Trophoblast cell (in vitro differentiated cells and primary cell): ENCODE results near the gene SHE.

Experiments
- DNase-seq, 2 donors: peaks; one replicate each; pipeline ENCODE4 v3.0.0-alpha.2; 2016
- H2AFZ ChIP-seq: 2 replicates; pipeline ENCODE4 v1.6.1; 2013; ENCODE audit warnings: low read length, moderate library complexity, mild to moderate bottlenecking; ENCODE audit not compliant: insufficient read depth, poor library complexity
- H2AK5ac ChIP-seq: 2 replicates; pipeline ENCODE4 v1.6.1; 2013; ENCODE audit warnings: mild to moderate bottlenecking, low read length
- H2BK120ac ChIP-seq: 2 replicates; pipeline ENCODE4 v1.6.1; 2013; ENCODE audit warnings: low read length, mild to moderate bottlenecking, moderate library complexity; ENCODE audit not compliant: insufficient read depth, poor library complexity
- H2BK12ac ChIP-seq: 2 replicates; pipeline ENCODE4 v1.6.1; 2013; ENCODE audit warnings: mild to moderate bottlenecking, low read length, moderate library complexity
- H2BK5ac ChIP-seq: 2 replicates; pipeline ENCODE4 v1.6.1; 2013; ENCODE audit warnings: low read length, low read depth, moderate library complexity, mild to moderate bottlenecking; ENCODE audit not compliant: poor library complexity
- H3K14ac ChIP-seq: 2 replicates; pipeline ENCODE4 v1.6.1; 2013; ENCODE audit warnings: mild to moderate bottlenecking, low read length
- H3K18ac ChIP-seq: 2 replicates; pipeline ENCODE4 v1.6.1; 2013; ENCODE audit warnings: mild to moderate bottlenecking, low read length
- H3K23ac ChIP-seq: 2 replicates; pipeline ENCODE4 v1.6.1; 2013; ENCODE audit warnings: low read length
- H3K27ac ChIP-seq: 2 replicates; pipeline ENCODE4 v1.5.1; 2013; ENCODE audit warnings: low read depth, mild to moderate bottlenecking, inconsistent platforms, low read length, moderate library complexity
- H3K27me3 ChIP-seq: 2 replicates; pipeline ENCODE4 v1.6.1; 2013; ENCODE audit warnings: inconsistent platforms, mild to moderate bottlenecking, low read length, moderate library complexity; ENCODE audit not compliant: insufficient read depth
- H3K36me3 ChIP-seq, 2 experiments: 1 replicate in 1 of 2; 2 replicates in 1 of 2; pipeline ENCODE4 v1.6.1; 2013; ENCODE audit warnings: low read length in 2 of 2, mild to moderate bottlenecking in 2 of 2, moderate library complexity in 1 of 2; ENCODE audit not compliant: insufficient read depth in 2 of 2, control insufficient read depth in 1 of 2
- H3K4ac ChIP-seq: 2 replicates; pipeline ENCODE4 v1.6.1; 2013; ENCODE audit warnings: low read depth, mild to moderate bottlenecking, low read length, moderate library complexity
- H3K4me1 ChIP-seq, 2 experiments: 1 replicate in 1 of 2; 2 replicates in 1 of 2; pipeline ENCODE4 v1.6.1; 2013; ENCODE audit warnings: low read length in 2 of 2, mild to moderate bottlenecking in 2 of 2, moderate library complexity in 1 of 2; ENCODE audit not compliant: insufficient read depth in 2 of 2, control insufficient read depth in 1 of 2
- H3K4me2 ChIP-seq: 2 replicates; pipeline ENCODE4 v1.6.1; 2013; ENCODE audit warnings: inconsistent platforms, mild to moderate bottlenecking, low read length, moderate library complexity
- H3K4me3 ChIP-seq: 2 replicates; pipeline ENCODE4 v1.5.1; 2013; ENCODE audit warnings: mild to moderate bottlenecking, low read depth, low read length, inconsistent platforms
- H3K79me1 ChIP-seq: one replicate; pipeline ENCODE4 v1.6.1; 2013; ENCODE audit warnings: low read length
- H3K79me2 ChIP-seq: 2 replicates; pipeline ENCODE4 v1.6.1; 2013; ENCODE audit warnings: low read length, mild to moderate bottlenecking; ENCODE audit not compliant: control insufficient read depth, insufficient read depth, poor library complexity
- H3K9ac ChIP-seq: 2 replicates; pipeline ENCODE4 v1.6.1; 2013; ENCODE audit warnings: mild to moderate bottlenecking, low read length
- H3K9me3 ChIP-seq: 2 replicates; pipeline ENCODE4 v1.6.1; 2013; ENCODE audit warnings: low read depth, mild to moderate bottlenecking, control low read depth, inconsistent platforms, low read length; ENCODE audit not compliant: insufficient read depth
- H4K12ac ChIP-seq: 2 replicates; pipeline ENCODE4 v1.6.1; 2013; ENCODE audit warnings: low read depth, mild to moderate bottlenecking, low read length, moderate library complexity
- H4K8ac ChIP-seq: 2 replicates; pipeline ENCODE4 v1.6.1; 2013; ENCODE audit warnings: low read depth, mild to moderate bottlenecking, low read length, moderate library complexity
- H4K91ac ChIP-seq: one replicate; pipeline ENCODE4 v1.6.1; 2013; ENCODE audit warnings: low read depth, mild to moderate bottlenecking, low read length, moderate library complexity
- WGBS: extraction: QIAGEN DNeasy Blood & Tissue Kit; methylation state at CpG from one replicate; pipeline ENCODE4 v1.1.7; 2013; ENCODE audit warnings: missing lambda C conversion rate; ENCODE audit not compliant: insufficient read length, insufficient coverage; ENCODE audit errors: extremely low coverage; 5-methylcytosine and 5-hydroxymethylcytosine counted together

Gene SHE

GRCh38 chr1:154541231-154541630 is 39.0 kb upstream of the SHE start:
- H3K23ac ChIP-seq: no peak overlapping the region
- H3K14ac ChIP-seq: no peak overlapping the region
- H3K79me2 ChIP-seq: no peaks in the 10 kb centered on the region
- no peak overlapping the region for H4K8ac ChIP-seq
- H3K36me3 ChIP-seq: no peaks in the 10 kb centered on the region
- peaks cover 2% of the 10 kb centered on the region for H3K9me3 ChIP-seq
- H3K9ac ChIP-seq: no peak overlapping the region
- H3K4me3 ChIP-seq: no peak overlapping the region
- no peak overlapping the region for H2AFZ ChIP-seq
- no peak overlapping the region for H3K4me2 ChIP-seq
- no CpG with 5 or more reads among the region's 6 CpGs for WGBS
- no peaks in the 10 kb centered on the region for H3K27me3 ChIP-seq
- no peak overlapping the region for H3K4ac ChIP-seq
- H2BK12ac ChIP-seq: no peak overlapping the region
- H2BK5ac ChIP-seq: no peak overlapping the region
- no peak overlapping the region for H3K27ac ChIP-seq
- no peak overlapping the region for H2AK5ac ChIP-seq
- H3K79me1 ChIP-seq: no peaks in the 10 kb centered on the region
- H4K91ac ChIP-seq: no peak overlapping the region
- DNase-seq: no peak
- no peak overlapping the region for H2BK120ac ChIP-seq
- H3K18ac ChIP-seq: no peak overlapping the region
- H4K12ac ChIP-seq: no peak overlapping the region
- no peaks in the 10 kb centered on the region for H3K4me1 ChIP-seq

GRCh38 chr1:154539486-154540483 is 37.6 kb upstream of the SHE start:
- no peak overlapping the region for H2BK12ac ChIP-seq
- peak in 1 of 2 donors; percentile 44 for DNase-seq
- WGBS: no CpG with 5 or more reads among the region's 9 CpGs
- H3K36me3 ChIP-seq: no peaks in the 10 kb centered on the region
- H3K79me1 ChIP-seq: no peaks in the 10 kb centered on the region
- H3K4me1 ChIP-seq: no peaks in the 10 kb centered on the region
- H3K4ac ChIP-seq: no peak overlapping the region
- H4K12ac ChIP-seq: no peak overlapping the region
- H3K4me2 ChIP-seq: no peak overlapping the region
- H3K9ac ChIP-seq: no peak overlapping the region
- H2AK5ac ChIP-seq: no peak overlapping the region
- no peak overlapping the region for H3K14ac ChIP-seq
- no peak overlapping the region for H2BK120ac ChIP-seq
- H3K4me3 ChIP-seq: no peak overlapping the region
- no peak overlapping the region for H4K91ac ChIP-seq
- no peak overlapping the region for H3K18ac ChIP-seq
- no peak overlapping the region for H4K8ac ChIP-seq
- no peaks in the 10 kb centered on the region for H3K27me3 ChIP-seq
- no peak overlapping the region for H3K23ac ChIP-seq
- no peak overlapping the region for H3K27ac ChIP-seq
- peaks cover 6% of the 10 kb centered on the region for H3K9me3 ChIP-seq
- H3K79me2 ChIP-seq: no peaks in the 10 kb centered on the region
- H2AFZ ChIP-seq: no peak overlapping the region
- no peak overlapping the region for H2BK5ac ChIP-seq

GRCh38 chr1:154536570-154536969 is 34.4 kb upstream of the SHE start:
- Histone ChIP-seq H2BK120ac (no peak overlapping the region), H2AFZ (no peak overlapping the region)
- WGBS: no CpG with 5 or more reads among the region's 7 CpGs

GRCh38 chr1:154533952-154534844 is 32.0 kb upstream of the SHE start:
- Histone ChIP-seq H2AK5ac (no peak overlapping the region), H4K12ac (no peak overlapping the region), H3K23ac (no peak overlapping the region), H3K18ac (no peak overlapping the region), H2AFZ (no peak overlapping the region), H3K27ac (no peak overlapping the region), H3K4me1 (no peaks in the 10 kb centered on the region), H3K36me3 (no peaks in the 10 kb centered on the region), H3K79me2 (no peaks in the 10 kb centered on the region), H4K8ac (no peak overlapping the region), H4K91ac (no peak overlapping the region), H3K14ac (no peak overlapping the region), H3K4me3 (no peak overlapping the region), H2BK12ac (no peak overlapping the region), H3K4me2 (no peak overlapping the region), H2BK120ac (no peak overlapping the region), H3K9ac (no peak overlapping the region), H2BK5ac (no peak overlapping the region), H3K27me3 (no peaks in the 10 kb centered on the region), H3K9me3 (peaks cover 8% of the 10 kb centered on the region), H3K79me1 (no peaks in the 10 kb centered on the region), H3K4ac (no peak overlapping the region)
- DNase-seq: peak; percentile 56 to 66
- no CpG with 5 or more reads among the region's 11 CpGs for WGBS

More at GRCh38 chr1:154536570-154536969, 34.4 kb upstream of the SHE start:
- Histone ChIP-seq H4K91ac (no peak overlapping the region), H3K9ac (no peak overlapping the region), H3K4me1 (no peaks in the 10 kb centered on the region), H3K27me3 (no peaks in the 10 kb centered on the region), H3K27ac (no peak overlapping the region), H3K4me2 (no peak overlapping the region), H3K23ac (no peak overlapping the region), H3K36me3 (no peaks in the 10 kb centered on the region), H2AK5ac (no peak overlapping the region), H2BK5ac (no peak overlapping the region), H3K79me1 (no peaks in the 10 kb centered on the region), H2BK12ac (no peak overlapping the region), H3K4me3 (no peak overlapping the region), H3K4ac (no peak overlapping the region), H3K18ac (no peak overlapping the region), H3K14ac (no peak overlapping the region), H3K79me2 (no peaks in the 10 kb centered on the region), H4K12ac (no peak overlapping the region), H3K9me3 (peaks cover 8% of the 10 kb centered on the region), H4K8ac (no peak overlapping the region)
- DNase-seq: no peak
